HFFc6 (cell line): Measurements from ENCODE around the gene SFT2D3. TPM values are rescaled to one million over a fixed set of nuclear protein-coding genes. Genes with fewer than 3 reads are reported as not detected.

Experiments
- DNase-seq: peaks from one replicate; pipeline ENCODE4 v3.0.0-alpha.2; 2018
- H3K27ac Mint-ChIP-seq: 2 replicates; pipeline ENCODE4 v1.8.0; 2020; ENCODE audit warnings: mild to moderate bottlenecking, mixed read lengths
- H3K27me3 Mint-ChIP-seq: 2 replicates; pipeline ENCODE4 v1.8.0; 2021; ENCODE audit warnings: mild to moderate bottlenecking, moderate library complexity, mixed read lengths; ENCODE audit not compliant: insufficient read depth
- H3K36me3 Mint-ChIP-seq: 2 replicates; pipeline ENCODE4 v1.8.0; 2021; ENCODE audit warnings: low read depth, mixed read lengths
- H3K4me1 Mint-ChIP-seq: 2 replicates; pipeline ENCODE4 v1.8.0; 2020; ENCODE audit warnings: low read depth, mixed read lengths
- H3K4me3 Mint-ChIP-seq: 2 replicates; pipeline ENCODE4 v1.8.0; 2020; ENCODE audit warnings: mild to moderate bottlenecking, moderate library complexity, mixed read lengths
- H3K9me3 Mint-ChIP-seq: 2 replicates; pipeline ENCODE4 v1.8.0; 2020; ENCODE audit warnings: mild to moderate bottlenecking, mixed read lengths
- total RNA-seq, 6 experiments: library from RNA; stranded (reverse); fragmentation: NEBNext Ultra II Directional; extraction: Animal tissue kit (Norgen Biotek cat#: 25700); gene quantifications; 2 replicates in 1 of 6; 3 replicates in 5 of 6; pipeline ENCODE4 v1.2.3, GENCODE V29; 2021
- TF ChIP-seq, protein P1 (sequence below): fragments of 200-600 bp; sonication (generic); IDR thresholded peaks from 2 replicates; pipeline ENCODE4 v1.5.0; 2021; ENCODE audit warnings: antibody characterized with exemption, mild to moderate bottlenecking

Gene SFT2D3
- total RNA-seq, 6 experiments from 2014 or later = 2.5 to 3.2 (median 3.0) TPM

- H3K4me1 Mint-ChIP-seq = peaks cover 42% of the 10 kb centered on the region
- no peak overlapping the region for H3K27ac Mint-ChIP-seq
- H3K27me3 Mint-ChIP-seq = no peaks in the 10 kb centered on the region
- H3K9me3 Mint-ChIP-seq = no peaks in the 10 kb centered on the region
- TF ChIP-seq, protein P1, sequence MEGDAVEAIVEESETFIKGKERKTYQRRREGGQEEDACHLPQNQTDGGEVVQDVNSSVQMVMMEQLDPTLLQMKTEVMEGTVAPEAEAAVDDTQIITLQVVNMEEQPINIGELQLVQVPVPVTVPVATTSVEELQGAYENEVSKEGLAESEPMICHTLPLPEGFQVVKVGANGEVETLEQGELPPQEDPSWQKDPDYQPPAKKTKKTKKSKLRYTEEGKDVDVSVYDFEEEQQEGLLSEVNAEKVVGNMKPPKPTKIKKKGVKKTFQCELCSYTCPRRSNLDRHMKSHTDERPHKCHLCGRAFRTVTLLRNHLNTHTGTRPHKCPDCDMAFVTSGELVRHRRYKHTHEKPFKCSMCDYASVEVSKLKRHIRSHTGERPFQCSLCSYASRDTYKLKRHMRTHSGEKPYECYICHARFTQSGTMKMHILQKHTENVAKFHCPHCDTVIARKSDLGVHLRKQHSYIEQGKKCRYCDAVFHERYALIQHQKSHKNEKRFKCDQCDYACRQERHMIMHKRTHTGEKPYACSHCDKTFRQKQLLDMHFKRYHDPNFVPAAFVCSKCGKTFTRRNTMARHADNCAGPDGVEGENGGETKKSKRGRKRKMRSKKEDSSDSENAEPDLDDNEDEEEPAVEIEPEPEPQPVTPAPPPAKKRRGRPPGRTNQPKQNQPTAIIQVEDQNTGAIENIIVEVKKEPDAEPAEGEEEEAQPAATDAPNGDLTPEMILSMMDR = no peak
- DNase-seq = no peak
- H3K4me3 Mint-ChIP-seq = no peak overlapping the region
- peaks cover 9% of the 10 kb centered on the region; the same call in 1 of the 2 replicates for H3K36me3 Mint-ChIP-seq
Measured at GRCh38 chr2:127669056-127669455, 32.2 kb upstream of the SFT2D3 start.

GRCh38 chr2:127670055-127670956, 31.0 kb upstream of the SFT2D3 start:
- Mint-ChIP-seq H3K9me3 (no peaks in the 10 kb centered on the region), H3K36me3 (peaks cover 9% of the 10 kb centered on the region; the same call in 1 of the 2 replicates), H3K27me3 (peaks cover 2% of the 10 kb centered on the region; the same call in 1 of the 2 replicates), H3K27ac (peak overlapping the region; percentile 29; the same call in 1 of the 2 replicates), H3K4me1 (peaks cover 47% of the 10 kb centered on the region), H3K4me3 (no peak overlapping the region)
- TF ChIP-seq, protein P1 = no peak
- peak; percentile 17 for DNase-seq

GRCh38 chr2:127670957-127671290, 30.4 kb upstream of the SFT2D3 start:
- peaks cover 9% of the 10 kb centered on the region; the same call in 1 of the 2 replicates for H3K36me3 Mint-ChIP-seq
- peaks cover 2% of the 10 kb centered on the region; the same call in 1 of the 2 replicates for H3K27me3 Mint-ChIP-seq
- H3K9me3 Mint-ChIP-seq = no peaks in the 10 kb centered on the region
- H3K4me3 Mint-ChIP-seq = no peak overlapping the region
- TF ChIP-seq, protein P1 = no peak
- H3K4me1 Mint-ChIP-seq = peaks cover 49% of the 10 kb centered on the region
- no peak overlapping the region for H3K27ac Mint-ChIP-seq
- no peak for DNase-seq

DNA sequence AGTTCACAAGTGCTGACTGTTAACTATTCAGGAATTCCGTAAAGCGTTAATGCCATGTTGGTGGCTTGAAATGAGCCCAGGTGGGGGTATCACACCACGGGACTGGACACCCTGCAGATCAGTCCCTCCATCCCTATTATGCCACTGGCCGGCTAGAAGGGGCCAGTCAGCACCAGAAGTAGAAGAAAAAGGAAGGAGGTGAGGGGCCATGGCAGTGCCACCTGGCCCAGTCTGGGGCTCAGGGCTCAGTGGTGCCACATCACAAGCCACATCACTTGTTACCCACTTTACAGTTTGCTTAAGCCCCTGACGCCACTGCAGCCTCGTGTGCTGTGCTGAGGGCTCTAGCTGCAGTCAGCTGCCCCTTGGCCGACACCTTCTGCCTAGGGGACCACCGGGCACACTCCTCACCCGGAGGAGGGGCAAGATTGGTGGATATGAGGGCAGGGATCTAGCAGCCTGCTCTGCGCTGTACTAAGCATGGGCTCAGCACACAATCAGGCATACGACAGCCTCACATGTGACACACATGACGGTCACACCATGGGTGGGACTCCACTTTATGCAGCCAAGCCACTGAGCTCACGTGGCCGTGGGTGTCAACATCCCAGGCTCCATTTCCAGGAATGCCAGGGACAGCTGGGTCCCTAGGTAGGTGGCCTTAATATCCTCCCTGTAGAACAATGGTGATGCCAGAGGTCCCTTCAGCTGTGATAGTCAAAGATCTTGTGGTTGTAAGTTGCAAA, 29.6 kb upstream of the SFT2D3 start:
- Mint-ChIP-seq H3K4me1 (peaks cover 51% of the 10 kb centered on the region), H3K4me3 (no peak overlapping the region), H3K36me3 (peaks cover 9% of the 10 kb centered on the region; the same call in 1 of the 2 replicates), H3K27me3 (peaks cover 4% of the 10 kb centered on the region; the same call in 1 of the 2 replicates), H3K27ac (no peak overlapping the region), H3K9me3 (no peaks in the 10 kb centered on the region)
- TF ChIP-seq, protein P1 = no peak
- no peak for DNase-seq

DNA sequence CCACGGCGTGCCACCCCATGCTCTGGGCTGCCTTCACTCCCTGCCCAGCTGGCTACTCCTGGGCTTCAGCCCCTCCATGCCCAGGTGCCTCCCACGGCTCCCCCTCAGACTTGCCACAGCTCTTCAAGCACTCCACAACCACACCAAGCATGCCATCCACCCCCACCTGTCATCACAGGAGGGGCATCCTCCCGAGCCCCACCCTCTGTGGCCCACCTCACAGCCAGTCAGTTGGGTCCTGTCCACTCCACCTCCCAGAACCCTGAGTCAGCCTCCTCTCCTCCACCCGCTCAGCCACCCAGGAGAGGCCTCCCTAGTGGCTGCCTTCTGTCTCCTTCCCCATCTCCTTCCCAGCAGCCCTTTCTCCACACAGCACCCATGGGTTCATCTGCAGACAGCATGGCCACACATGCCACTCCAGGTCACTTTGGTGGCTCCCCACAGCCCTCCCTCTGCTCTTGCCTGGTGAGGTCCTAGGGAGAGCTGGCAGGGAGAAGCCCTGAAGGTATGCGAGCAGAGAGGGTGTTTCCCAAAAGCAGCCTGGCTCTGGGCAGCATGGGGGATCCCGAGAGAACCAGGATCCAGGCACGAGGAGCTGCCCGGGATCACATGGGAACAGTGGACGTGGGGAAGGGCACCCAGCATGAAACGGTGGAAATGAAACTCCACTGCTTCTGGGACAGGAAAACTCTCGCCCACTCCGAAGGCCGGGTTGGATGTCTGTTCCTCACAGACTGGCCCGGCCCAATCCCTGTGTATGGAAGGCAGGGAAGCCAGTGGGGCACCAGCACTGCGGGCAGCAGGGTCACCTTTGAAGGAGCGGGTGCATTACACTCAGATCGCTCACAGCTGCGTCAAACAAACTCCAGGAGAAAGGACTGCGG, 28.7 kb upstream of the SFT2D3 start:
- peaks cover 11% of the 10 kb centered on the region; the same call in 1 of the 2 replicates for H3K27me3 Mint-ChIP-seq
- peaks cover 9% of the 10 kb centered on the region; the same call in 1 of the 2 replicates for H3K36me3 Mint-ChIP-seq
- H3K27ac Mint-ChIP-seq = no peak overlapping the region
- no peaks in the 10 kb centered on the region for H3K9me3 Mint-ChIP-seq
- no peak overlapping the region for H3K4me3 Mint-ChIP-seq
- no peak for DNase-seq
- TF ChIP-seq, protein P1 = no peak
- peaks cover 50% of the 10 kb centered on the region for H3K4me1 Mint-ChIP-seq
